ENCODE results near the gene VIPR2.
"Not testable (repeated sequence)": the region's sequence is repeated elsewhere in the genome, so short reads cannot be mapped to it uniquely, and the experiment has no call there.

Gene VIPR2

GRCh38 chr7:159138508-159138907 lies 6.2 kb downstream of the VIPR2 start:
- no peak for DNase-seq

GRCh38 chr7:159137906-159138305 lies 6.8 kb downstream of the VIPR2 start:
- no peak for DNase-seq

GRCh38 chr7:159136846-159137245 lies 7.8 kb downstream of the VIPR2 start:
- no peak for DNase-seq

GRCh38 chr7:159136442-159136841 lies 8.2 kb downstream of the VIPR2 start:
- DNase-seq = no peak

GRCh38 chr7:159136013-159136412 lies 8.7 kb downstream of the VIPR2 start:
- DNase-seq = no peak

GRCh38 chr7:159132670-159133443 lies 11.8 kb downstream of the VIPR2 start:
- not testable (repeated sequence) for DNase-seq

- DNase-seq = no peak
These were observed 13.8 kb downstream of the VIPR2 start for GRCh38 chr7:159130820-159131219.

- no peak for DNase-seq
These were observed 14.4 kb downstream of the VIPR2 start for GRCh38 chr7:159130199-159130775.

GRCh38 chr7:159128767-159129166 lies 15.9 kb downstream of the VIPR2 start:
- DNase-seq = no peak

GRCh38 chr7:159127691-159128642 lies 16.7 kb downstream of the VIPR2 start:
- DNase-seq = no peak

GRCh38 chr7:159126311-159127260 lies 18.1 kb downstream of the VIPR2 start:
- DNase-seq = no peak

GRCh38 chr7:159125955-159126270 lies 18.8 kb downstream of the VIPR2 start:
- no peak for DNase-seq

- DNase-seq = no peak
These were observed 19.3 kb downstream of the VIPR2 start for GRCh38 chr7:159125104-159125954.

GRCh38 chr7:159123793-159124192 lies 20.9 kb downstream of the VIPR2 start:
- DNase-seq = not testable (repeated sequence)

GRCh38 chr7:159123294-159123693 lies 21.4 kb downstream of the VIPR2 start:
- not testable (repeated sequence) for DNase-seq

GRCh38 chr7:159122276-159122675 lies 22.4 kb downstream of the VIPR2 start:
- DNase-seq = no peak

GRCh38 chr7:159121476-159121875 lies 23.2 kb downstream of the VIPR2 start:
- no peak for DNase-seq

- DNase-seq = no peak
These were observed 23.6 kb downstream of the VIPR2 start for GRCh38 chr7:159121068-159121467.

- no peak for DNase-seq
These were observed 24.1 kb downstream of the VIPR2 start for GRCh38 chr7:159120540-159120919.

- no peak for DNase-seq
These were observed 24.7 kb downstream of the VIPR2 start for GRCh38 chr7:159119851-159120539.

All from NCI-H526 treated with DMSO at 0.1 percent for 48 hours (cell line).